ENCODE results near the gene DRAM2.
A peak's percentile ranks its signal among the peaks of the same experiment; 100 is the strongest.
"Not testable (repeated sequence)": the region's sequence is repeated elsewhere in the genome, so short reads cannot be mapped to it uniquely, and the experiment has no call there.

DRAM2 gene

DNA sequence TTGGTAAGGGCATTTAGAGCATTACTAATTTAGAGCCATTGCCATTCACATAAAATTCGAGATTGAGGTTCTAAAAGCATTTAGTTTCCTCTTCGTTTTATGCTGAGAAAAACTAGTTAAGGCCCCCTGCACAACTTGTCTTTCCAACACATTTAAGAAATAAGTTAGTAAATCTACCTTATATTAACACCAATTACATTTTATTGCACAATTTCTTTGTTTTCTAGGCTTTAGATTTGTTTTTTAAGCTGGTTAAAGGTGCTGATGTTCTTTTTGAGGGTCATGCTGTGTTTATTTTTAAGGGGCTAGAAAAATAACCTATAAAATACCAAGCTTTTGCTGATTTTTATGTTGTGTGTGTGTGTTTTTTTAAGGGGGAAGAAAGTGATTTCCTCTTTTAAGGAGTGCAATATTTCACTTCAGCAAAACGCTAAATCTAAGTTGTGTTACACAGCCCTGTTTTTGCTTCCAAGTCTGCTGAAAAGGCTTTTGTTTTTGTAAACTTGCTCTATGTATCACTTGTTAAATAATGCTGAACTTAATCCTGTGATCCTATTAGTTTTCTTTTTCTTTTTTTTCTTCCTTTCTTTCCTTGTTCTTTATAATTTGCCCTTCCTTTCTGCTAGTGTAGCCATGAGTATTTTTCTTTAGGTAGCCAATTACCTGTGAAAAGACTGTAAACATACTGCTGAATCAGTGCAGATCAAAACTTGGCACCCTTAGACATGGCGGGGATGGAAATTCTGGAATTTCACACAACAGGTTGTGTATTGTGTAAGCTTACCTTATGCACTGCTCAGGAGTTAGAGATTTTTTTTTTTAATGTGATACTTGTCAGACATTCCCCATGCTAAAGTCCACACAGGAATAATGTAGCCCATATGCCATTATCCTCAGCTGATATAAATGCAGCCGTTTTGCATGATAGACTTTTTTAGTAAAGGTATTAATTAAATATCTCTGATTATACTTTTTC, 1.6 kb upstream of the DRAM2 start:
- DNase-seq = no peak

DNA sequence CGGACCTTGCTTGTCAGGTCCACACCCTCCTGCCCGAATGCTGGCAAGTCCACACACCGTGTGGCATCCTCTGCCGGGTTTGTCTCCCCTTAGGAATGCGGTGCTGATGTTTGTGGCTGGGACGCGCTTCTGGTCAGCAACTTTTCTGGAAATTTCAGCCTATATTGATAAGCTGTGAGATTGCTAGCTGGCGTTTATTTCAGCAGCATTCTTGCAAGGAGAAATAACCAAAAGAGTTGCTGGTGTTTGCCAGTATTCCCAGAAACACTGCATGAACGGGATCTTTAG, 731 bp upstream of the DRAM2 start:
- DNase-seq = peak; percentile 50

DNA sequence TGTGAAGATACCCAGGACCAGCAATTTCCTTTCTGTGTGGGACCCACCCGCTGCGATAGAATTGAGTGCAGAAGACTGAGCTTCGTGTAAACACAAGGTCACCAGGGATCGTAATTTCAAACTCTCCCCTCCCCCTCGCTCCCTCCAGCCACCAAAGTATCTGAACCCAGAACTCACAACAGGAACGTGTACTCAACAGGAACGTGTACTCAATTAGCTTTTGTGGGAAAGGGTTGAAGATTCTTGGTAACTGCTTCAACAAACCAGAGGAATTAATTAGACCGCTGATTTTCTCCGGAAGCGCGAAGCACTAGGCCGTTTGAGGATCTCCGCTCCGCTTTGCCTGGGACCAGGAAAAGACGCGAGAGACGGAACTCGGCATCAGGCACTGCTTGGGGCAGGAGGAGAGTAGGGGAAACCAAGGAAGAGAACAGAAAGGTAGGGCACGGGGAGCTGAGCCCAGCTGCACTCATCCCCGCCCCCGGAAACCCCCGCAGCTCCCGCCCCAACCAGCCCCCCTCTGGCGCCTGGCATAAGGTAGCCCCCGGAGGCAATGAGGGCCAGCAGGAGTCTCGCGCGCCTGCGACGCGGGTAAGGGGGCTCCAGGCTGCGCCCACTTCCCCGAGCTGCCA, 453 bp downstream of the DRAM2 start:
- DNase-seq = peak; percentile 60

DNA sequence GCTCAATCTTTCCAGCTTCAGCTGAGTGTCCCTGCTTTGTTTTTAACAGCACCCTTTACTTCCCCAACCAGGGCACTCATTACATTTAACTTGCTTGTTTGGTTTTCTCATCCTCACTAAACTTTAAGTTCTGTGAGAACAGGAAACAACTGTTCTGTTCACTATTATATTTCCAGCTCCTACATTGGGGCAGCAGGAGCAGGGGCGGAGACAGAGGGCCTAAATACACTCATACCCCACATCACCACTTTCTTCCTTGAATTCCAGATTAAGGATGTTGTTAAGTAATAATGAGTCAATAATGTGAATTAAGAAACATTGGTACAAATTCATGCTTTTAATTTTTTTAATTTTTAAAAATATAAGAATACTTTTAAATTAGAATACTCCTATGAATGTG, 6.0 kb downstream of the DRAM2 start:
- DNase-seq = no peak

DNA sequence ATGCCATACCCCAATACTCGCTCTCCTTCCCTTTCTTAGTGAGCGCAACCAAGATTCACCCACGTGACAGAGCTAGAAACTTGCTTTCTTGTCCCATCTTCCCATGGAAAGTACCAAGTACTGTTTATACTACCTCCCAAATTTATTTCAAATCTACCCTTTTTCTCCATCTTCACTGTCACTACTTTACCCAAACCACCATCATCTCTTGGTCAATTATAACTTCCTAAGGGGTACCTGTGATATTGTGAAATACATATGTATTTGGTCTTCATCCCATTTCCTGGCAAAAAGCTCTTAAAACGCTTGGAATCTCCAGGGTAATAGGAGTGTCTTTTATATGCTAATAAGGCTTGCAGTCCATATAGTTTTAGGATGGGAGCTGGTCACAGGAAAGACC, 8.2 kb downstream of the DRAM2 start:
- DNase-seq = no peak

DNA sequence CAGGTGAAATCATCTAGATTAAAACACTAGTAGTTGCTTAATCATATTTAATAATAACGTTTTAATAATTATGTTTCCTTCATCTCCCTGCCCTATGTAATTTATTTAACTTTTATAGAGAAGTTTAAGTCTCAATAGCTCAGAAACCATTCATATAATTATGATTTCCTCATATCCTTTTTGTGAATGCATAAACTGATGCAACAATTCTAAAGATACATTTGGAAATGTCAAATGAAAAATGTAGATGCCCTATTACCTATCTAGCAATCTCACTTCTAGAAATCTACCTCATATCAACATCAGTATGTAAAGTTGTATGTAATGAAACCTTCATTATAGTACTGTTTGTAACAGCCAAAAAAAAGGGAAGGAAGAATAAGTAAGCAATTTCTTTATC, 10.5 kb downstream of the DRAM2 start:
- no peak for DNase-seq

DNA sequence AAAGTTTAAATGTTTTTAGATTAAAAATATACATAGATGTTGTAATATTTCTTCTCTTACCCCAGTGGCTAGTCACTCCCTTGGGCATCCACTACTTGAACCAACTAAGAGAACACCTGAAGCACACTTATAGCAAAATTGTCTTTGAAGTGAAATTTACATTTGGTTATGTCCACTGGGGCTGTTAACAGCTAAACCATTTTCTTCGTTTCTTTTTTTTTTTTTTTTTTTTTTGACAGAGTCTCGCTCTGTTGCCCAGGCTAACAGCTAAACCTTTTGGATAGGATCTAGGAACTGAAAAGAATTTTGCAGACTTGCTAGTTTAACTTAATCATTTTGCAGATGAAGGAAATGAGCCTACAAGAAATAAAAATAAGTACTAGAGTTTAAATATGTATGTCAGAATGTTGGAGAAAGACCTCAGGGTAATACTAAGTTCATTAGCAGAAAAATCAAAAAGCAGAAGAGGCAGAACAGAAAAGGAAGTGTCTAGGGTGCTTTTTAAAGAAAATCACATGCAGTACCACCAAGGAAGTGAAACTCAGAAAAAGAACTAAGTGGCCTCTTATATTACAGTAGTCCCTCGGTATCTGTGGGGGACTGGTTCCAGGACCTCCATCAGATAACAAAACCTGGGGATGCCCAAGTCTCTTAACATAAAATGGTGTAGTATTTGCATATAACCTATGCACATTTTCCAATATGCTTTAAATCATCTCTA, 11.8 kb downstream of the DRAM2 start:
- DNase-seq = no peak

DNA sequence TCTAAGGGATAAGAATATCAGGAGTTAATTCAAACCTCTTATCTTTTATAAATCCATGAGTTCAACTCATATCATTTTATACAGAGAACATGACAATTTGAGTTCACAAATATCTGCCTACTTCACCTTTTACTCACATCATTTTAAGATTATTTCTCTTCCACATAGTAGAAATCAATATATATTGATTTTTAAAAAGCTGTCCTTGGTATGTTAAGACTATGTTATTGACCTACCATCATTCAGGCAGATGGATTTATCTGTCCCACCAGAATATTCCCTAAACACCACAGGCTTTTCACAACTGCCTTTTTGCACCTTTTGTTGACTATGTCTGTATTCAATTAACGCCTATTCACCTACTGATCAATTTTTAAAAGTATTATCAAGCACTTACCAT, 13.5 kb downstream of the DRAM2 start:
- DNase-seq = no peak

DNA sequence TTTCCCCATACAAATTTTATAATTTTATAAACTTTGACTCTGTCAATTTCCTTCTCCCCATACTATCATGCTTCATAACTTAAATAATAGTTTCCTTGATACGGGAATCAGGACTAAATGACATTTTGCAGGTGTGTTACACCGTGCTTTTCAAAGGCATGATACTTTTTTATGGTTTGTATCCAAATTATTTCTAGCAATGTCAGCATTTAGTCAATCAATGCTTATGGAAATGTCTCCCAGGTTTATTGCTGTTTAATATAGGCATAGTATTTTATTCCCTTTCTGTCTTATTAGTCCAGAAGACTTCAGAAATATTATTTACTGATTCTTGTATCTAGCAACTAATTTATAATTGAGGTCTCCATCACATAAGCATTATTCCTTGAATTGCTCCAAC, 23.4 kb downstream of the DRAM2 start:
- no peak for DNase-seq

DNA sequence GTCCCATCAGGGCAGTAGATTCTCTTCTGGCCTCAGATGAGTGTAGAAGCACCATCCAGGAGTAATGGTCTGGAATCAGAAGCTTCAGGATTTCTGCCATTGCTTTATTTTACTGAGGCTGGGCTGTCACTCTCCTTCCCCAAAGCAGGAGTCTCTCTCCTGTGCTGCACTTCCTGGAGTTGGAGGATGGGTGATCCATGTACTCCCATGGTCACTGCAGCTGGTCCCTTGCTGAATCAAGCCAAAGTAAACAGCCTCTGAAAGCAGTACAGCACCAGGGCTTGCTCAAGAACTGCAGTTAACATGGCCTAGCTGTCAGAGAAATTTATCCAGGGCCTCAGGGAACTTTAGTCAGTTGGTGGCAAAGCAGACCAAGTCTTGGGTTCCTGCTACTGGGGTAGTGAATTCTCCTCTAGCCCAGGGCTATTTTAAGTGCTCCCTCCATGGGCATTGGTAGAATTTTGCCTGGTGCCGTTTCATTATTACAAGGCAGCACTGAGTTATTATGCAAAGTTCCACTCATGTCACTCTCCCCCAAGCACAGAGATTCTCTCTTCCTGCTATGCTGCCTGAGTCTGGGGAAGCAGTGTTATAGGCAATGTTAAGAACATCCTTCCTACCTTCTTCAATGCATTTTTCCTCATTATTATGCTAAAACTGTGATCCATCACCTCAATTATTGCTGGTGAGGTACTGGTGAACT, 29.5 kb downstream of the DRAM2 start:
- DNase-seq = no peak

DNA sequence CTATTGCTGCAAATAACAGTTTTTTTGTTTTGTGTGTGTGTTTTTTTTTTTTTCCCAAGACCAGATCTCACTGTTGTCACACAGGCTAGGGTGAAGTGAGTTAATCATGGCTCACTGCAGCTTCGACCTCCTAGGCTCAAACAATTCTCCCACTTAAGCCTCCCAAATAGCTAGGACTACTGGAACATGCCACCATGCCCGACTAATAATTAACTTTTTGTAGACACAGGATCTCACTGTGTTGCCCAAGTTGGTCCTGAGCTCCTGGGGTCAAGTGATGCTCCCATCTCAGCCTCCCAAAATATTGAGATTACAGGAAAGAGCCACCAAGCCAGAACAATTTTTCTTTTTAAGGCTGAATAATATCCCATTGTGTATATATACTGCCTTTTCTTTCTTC, 34.9 kb downstream of the DRAM2 start:
- DNase-seq = no peak

DNA sequence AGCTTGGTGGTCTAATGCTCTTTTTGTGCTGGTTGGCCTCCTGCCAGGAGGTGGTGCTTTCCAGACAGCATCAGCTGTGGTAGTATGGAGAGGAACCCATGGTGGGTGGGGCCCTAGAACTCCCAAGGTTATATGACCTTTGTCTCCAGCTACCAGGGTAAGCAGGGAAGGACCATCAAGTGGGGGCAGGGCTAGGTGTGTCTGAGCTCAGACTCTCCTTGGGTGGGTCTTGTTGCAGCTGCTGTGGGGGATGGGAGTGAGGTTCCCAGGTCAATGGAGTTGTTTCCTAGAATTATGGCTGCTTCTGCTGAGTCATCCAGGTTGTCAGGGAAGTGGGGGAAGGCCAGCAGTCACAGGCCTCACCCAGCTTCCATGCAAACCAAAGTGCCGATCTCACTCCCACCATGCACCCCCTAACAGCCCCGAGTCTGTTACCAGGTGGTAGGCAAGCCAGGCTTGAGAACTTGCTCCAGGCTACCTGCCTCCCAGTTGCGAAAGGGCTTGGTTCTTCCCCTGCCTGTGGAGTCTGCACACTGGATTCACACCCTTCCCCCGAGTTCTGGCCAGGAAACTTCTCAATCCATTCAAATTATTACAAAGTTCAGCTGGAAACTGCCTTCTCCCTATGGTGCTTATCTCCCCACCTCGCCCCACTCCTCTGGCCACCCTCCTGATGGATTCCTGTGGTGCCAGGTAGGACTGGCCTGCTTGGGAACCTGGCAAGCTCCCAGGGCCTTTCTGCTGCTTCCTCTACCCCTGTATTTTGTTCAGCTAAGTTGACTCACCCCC, 37.8 kb downstream of the DRAM2 start:
- no peak for DNase-seq

DNA sequence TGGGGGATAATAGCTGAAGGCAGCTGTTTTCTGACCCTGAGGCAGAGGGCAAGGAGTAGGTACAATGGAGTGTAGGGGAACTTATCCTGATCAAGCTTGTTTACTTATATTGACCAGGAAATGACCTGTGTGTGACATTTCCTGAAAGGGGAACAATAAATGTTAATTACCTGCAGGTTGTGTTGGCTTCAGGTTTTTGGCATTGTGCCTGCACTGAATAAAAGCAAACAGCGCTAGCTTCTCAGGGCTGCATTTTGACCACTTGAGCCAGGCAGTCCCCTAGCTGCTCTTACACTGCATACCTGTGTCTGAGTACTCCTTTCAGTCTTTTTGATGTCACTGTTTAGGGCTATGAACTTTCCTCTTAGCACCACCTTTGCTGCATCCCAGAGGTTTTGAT, 40.6 kb downstream of the DRAM2 start:
- DNase-seq = no peak

DNA sequence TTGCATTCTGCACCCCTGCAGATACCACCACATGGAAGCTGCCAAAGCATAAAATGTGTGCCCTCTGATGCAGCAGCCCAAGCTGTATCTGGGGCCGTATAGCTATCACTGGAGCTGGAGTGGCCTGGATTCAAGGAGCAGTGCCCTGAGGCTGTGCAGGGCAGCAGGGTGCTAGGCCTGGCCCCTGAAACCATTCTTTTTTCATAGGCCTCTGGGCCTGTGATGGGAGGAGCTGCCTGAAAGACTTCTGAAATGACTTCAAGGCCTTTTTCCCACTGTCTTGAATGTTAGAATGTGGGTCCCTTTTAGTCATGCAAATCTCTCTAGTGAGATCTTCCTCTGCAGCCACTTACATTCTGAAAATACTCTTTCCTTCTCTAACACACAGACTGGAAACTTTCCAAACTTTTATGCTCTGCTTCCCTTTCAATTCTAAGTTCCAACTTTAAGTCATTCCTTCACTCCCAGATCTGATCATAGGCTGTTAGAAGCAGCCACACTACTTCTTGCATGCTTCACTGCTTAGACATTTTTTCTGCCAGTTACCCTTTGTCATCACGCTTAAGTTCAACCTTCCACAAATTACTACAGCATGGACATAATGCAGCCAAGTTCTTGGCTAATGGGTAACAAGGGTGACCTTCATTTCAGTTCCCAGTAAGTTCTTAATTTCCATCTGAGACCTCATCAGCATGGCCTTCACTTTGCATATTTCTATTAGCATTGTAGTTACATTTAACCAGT, 42.4 kb downstream of the DRAM2 start:
- DNase-seq = no peak

DNA sequence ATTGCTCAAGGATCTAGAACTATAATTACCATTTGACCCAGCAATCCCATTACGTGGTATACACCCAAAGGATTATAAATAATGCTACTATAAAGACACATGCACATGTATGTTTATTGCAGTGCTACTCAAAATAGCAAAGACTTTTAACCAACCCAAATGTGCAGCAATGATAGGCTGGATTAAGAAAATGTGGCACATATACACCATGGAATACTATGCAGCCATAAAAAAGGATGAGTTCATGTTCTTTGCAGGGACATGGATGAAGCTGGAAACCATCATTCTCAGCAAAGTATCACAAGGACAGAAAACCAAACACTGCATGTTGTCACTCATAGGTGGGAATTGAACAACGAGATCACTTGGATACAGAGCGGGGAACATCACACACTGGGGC, 44.5 kb downstream of the DRAM2 start:
- not testable (repeated sequence) for DNase-seq

DNA sequence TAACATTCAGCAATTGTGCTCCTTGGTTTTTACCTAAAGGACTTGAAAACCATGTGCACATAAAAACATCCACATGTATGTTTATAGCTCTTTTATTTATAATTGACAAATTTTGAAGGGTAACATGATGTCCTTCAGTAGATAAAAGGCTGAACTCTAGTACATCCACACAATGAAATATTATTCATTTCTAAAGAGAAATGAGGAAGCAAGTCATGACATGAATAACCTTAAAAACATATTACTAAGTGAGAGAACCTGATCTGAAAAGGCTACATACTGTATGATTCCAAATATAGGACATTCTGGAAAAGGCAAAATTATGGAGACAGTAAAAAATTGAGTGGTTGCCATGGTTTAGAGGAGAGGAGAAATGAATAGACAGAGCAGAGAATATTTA, 50.3 kb downstream of the DRAM2 start:
- DNase-seq = no peak

DNA sequence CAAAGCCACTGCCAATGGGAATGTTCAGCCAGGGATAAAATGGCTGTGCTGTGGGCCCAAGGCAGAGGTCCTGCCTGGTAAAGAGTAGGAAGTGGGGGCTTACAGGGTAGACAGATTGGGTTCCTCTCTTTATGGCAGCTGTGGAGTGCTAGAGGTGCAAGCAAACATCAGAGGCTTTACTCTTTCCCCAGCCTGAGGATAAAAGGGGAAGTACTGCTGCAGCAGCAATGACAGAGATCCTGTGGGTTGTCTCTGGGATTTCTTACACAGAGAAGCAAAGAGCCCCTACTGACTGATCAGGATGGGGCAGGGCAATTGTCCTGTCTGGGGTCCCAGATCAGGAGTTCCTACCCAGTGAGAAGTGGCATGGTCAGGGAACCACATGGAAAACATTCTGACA, 54.2 kb downstream of the DRAM2 start:
- no peak for DNase-seq

DNA sequence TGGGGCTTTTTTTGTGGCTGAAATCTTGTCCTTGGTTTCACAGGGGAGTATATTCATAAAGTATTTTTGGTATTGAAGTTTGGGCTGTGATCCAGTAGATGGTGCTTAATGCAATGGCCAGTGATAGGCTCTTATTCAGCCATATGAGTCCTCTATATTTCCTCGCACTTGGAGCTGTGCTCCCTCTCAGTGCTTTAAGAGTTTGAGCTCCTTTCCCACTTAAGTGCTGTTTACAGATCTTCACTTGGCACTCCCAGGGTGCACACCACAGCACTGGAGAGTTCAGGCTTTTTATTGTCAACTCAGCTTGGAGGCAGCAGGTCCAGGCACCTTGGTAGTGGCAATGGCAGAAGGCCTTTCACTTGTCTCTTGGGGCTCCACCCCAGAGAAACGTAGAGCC, 54.9 kb downstream of the DRAM2 start:
- DNase-seq = no peak

DNA sequence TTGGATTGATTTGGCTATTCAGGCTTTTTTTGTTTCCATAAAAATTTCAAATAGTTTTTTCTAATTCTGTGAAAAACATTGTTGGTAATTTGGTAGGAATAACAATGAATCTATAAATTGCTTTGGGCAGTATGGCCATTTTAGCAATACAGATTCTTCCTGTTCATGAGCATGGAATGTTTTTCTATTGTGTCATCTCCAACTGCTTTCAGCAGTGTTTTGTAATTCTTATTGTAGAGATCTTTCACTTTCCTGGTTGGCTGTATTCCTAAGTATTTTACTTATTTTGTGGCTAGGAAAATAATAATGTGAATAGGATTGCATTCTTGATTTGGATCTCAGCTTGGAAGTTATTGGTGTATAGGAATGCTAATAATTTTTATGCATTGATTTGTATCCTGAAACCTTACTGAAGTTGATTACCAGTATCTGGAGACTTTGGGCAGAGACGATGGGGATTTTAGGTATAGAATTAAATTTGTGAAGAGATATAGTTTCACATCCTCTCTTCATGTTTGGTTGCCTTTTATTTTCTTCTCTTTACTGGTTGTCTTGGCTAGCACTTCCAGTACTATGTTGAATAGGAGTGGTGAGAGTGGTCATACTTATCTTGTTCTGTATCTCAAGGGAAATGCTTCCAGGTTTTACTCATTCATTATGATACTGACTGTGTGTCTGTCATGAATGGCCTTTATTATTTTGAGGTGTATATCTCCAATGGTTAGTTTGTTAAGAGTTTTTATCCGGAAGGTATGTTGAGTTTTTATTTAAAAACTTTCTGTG, 57.3 kb downstream of the DRAM2 start:
- peak; percentile 18 for DNase-seq

DNA sequence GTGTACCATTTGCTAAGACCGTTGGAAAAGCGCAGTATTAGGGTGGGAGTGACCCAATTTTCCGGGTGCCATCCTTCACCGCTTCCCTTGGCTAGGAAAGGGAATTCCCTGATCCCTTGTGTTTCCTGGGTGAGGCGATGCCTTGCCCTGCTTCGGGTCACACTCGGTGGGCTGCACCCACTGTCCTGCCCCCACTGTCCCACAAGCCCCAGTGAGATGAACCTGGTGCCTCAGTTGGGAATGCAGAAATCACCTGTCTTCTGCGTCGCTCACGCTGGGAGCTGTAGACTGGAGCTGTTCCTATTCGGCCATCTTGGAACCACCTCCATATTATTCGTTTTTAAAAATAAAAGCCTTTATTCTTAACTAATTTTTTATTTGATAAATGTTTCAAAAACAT, 60.6 kb downstream of the DRAM2 start:
- DNase-seq = not testable (repeated sequence)

DNA sequence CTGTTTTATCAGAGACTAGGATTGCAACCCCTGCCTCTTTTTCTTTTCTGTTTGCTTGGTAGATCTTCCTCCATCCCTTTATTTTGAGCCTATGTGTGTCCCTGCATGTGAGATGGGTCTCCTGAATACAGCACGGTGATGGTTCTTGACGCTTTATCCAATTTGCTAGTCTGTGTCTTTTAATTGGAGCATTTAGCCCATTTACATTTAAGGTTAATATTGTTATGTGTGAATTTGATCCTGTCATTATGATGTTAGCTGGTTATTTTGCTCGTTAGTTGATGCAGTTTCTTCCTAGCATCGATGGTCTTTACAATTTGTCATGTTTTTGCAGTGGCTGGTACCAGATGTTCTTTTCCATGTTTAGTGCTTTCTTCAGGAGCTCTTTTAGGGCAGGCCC, 62.6 kb downstream of the DRAM2 start:
- DNase-seq = not testable (repeated sequence)

All from fibroblast of skin of right biceps (primary cell).